Activated CD4-positive, alpha-beta T cell treated with anti-CD3 and anti-CD28 coated beads for 36 hours (primary cell): ENCODE measurements around the gene CTSC. TPM values are rescaled to one million over a fixed set of nuclear protein-coding genes. Genes with fewer than 3 reads are reported as not detected.

Source experiments
- ATAC-seq: fragments of 200-7000 bp; cut with Tn5 transposase; one replicate; pipeline ENCODE4 v1.10.0; 2021; ENCODE audit warnings: mild to moderate bottlenecking, moderate library complexity
- CTCF ChIA-PET: fragments of 350-600 bp; sonication (Branson Sonifier 250); formaldehyde crosslinking; loops from one replicate; lab custom pipeline; 2021; ENCODE audit warnings: antibody characterized with exemption; lab: Charles Lee
- POLR2A ChIA-PET: fragments of 350-600 bp; sonication (Branson Sonifier 250); formaldehyde crosslinking; loops from one replicate; lab custom pipeline; 2021; ENCODE audit warnings: antibody characterized with exemption, inconsistent platforms; lab: Charles Lee
- DNase-seq: peaks from one replicate; pipeline ENCODE4 v3.0.0-alpha.2; 2020
- H3K27ac Mint-ChIP-seq: one replicate; pipeline ENCODE4 v1.8.0; 2021; ENCODE audit warnings: mixed read lengths
- H3K27me3 Mint-ChIP-seq: one replicate; pipeline ENCODE4 v1.8.0; 2021; ENCODE audit warnings: mixed read lengths
- H3K36me3 Mint-ChIP-seq: one replicate; pipeline ENCODE4 v1.8.0; 2021; ENCODE audit warnings: low read depth, mixed read lengths
- H3K4me1 Mint-ChIP-seq: one replicate; pipeline ENCODE4 v1.8.0; 2021; ENCODE audit warnings: mixed read lengths
- H3K4me3 Mint-ChIP-seq: one replicate; pipeline ENCODE4 v1.8.0; 2021; ENCODE audit warnings: mild to moderate bottlenecking, moderate library complexity, mixed read lengths
- H3K9me3 Mint-ChIP-seq: one replicate; pipeline ENCODE4 v1.8.0; 2021; ENCODE audit warnings: low read depth, mixed read lengths
- intact Hi-C, 2 experiments: fragments of 100-400 bp; cut with DNase I in 1 of 2; cut with micrococcal nuclease in 1 of 2; formaldehyde crosslinking; loops; one replicate each; pipeline versions ENCODE4 v1.14.2 to v1.15.1; 2022 to 2024; cut with DNase I, micrococcal nuclease
- total RNA-seq, 2 experiments: library from RNA; stranded (reverse); gene quantifications; one replicate each; pipeline ENCODE4 v1.2.3, GENCODE V29; 2021

CTSC gene
- total RNA-seq, 2 experiments from 2014 or later, result 53.1 to 59.4 TPM

DNA sequence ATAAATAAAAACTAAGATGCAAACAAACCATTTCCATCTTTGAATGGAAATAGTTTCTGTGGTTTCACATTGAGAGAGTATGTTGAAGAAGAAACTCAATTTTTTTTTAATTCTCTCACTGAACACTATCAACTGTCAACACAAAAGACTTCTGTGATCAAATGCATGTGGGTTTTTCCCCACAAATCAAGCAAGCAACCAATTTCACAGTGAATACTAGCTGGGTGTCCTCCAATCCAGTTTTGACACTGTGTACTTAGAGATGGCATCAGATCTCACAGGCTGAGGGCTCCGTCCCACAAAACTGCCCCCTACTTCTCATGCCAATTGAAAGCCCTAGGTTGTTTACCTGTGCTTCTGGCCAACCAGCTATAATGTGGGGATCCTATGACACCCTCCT is 34.5 kb downstream of the CTSC start:
- ATAC-seq (peak; percentile 48), DNase-seq (no peak)
- H3K27me3 Mint-ChIP-seq, result no peaks in the 10 kb centered on the region
- intact Hi-C loops, result loop anchor here in 1 of 2 experiments (5.0 kb wide), 1 partner anchor 126 kb away; the partner anchor contains the start of gene RAB38
- H3K4me3 Mint-ChIP-seq, result no peak overlapping the region
- no peak overlapping the region for H3K27ac Mint-ChIP-seq
- POLR2A ChIA-PET, result no interaction called here
- peaks cover 40% of the 10 kb centered on the region for H3K4me1 Mint-ChIP-seq
- H3K9me3 Mint-ChIP-seq, result no peaks in the 10 kb centered on the region
- CTCF ChIA-PET, result no interaction called here
- H3K36me3 Mint-ChIP-seq, result peaks cover 52% of the 10 kb centered on the region

GRCh38 chr11:88301488-88302140 is 35.9 kb downstream of the CTSC start:
- intact Hi-C loops, result loop anchor here (1.0 to 5.0 kb wide), 3 partner anchors 35 to 124 kb away; partner anchors contain the start of genes CTSC (in 2 of the 2) and RAB38 (in 1 of the 2)
- ChIA-PET CTCF (no interaction called here), POLR2A (no interaction called here)
- ATAC-seq, result peak; percentile 54
- peak overlapping the region; percentile 89 for H3K27ac Mint-ChIP-seq
- H3K36me3 Mint-ChIP-seq, result peaks cover 50% of the 10 kb centered on the region
- no peaks in the 10 kb centered on the region for H3K9me3 Mint-ChIP-seq
- peaks cover 33% of the 10 kb centered on the region for H3K4me1 Mint-ChIP-seq
- no peaks in the 10 kb centered on the region for H3K27me3 Mint-ChIP-seq
- H3K4me3 Mint-ChIP-seq, result no peak overlapping the region
- peak; percentile 16 for DNase-seq

DNA sequence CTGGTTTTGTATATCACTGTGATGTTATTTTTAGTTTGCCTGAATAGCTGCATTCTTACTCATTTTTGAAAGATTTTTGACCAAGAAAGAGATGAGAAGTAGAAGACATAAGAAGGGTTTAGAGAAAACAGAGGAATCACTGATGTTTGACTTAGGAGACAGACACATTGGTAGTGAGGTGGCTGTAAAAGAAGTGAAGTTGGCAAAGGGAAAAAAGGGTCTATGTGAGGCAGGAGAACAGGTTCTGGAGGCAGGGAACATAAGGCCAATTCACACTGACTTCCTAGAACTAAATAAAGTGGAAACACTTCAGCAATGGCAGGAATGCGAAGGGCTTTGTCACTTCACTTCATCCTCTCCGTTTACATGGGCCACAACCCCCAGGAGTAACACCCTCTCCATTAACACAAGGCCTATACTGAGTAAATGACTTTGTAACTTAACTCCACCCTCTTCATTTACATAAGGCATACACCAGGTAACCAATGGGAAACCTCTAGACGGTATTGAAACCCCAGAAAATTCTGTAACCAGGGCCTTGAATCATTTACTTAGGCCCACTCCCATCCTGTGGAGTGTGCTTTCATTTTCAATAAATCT is 36.5 kb downstream of the CTSC start:
- intact Hi-C loops, result loop anchor here (1.0 to 5.0 kb wide), 3 partner anchors 36 to 124 kb away; partner anchors contain the start of genes CTSC (in 2 of the 2) and RAB38 (in 1 of the 2)
- Mint-ChIP-seq H3K4me3 (no peak overlapping the region), H3K27me3 (no peaks in the 10 kb centered on the region), H3K9me3 (no peaks in the 10 kb centered on the region), H3K36me3 (peaks cover 46% of the 10 kb centered on the region), H3K27ac (peak overlapping the region; percentile 89), H3K4me1 (peaks cover 33% of the 10 kb centered on the region)
- peak; percentile 68 for ATAC-seq
- ChIA-PET CTCF (interaction anchor here (1.7 kb wide), 1 partner anchor 15 kb away, joined by 3 read pairs; no protein-coding TSS in a partner anchor), POLR2A (interaction anchor here (0.6 kb wide), 1 partner anchor 36 kb away, joined by 9 read pairs; no protein-coding TSS in a partner anchor)
- DNase-seq, result no peak

DNA sequence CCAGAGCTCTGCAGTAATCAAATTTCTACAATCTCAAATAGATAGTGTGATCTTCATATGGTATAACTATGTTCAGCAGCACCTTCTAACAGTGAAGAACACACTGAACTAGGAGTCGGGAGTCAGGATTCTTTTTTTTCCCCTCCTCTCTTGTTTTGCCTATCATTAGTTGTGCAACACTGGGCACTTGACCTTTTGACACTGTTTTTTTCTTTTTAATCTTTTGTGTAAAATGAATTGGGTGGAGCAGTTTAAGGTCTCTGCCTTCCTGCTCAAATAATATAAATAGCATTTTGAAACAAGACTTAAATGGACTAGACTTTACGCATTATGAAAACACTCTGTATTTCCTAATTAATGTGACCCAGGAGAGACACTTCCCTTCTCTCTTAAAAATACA is 39.7 kb downstream of the CTSC start:
- POLR2A ChIA-PET, result no interaction called here
- CTCF ChIA-PET, result interaction anchor here (0.6 to 2.1 kb wide), 2 partner anchors 13 to 131 kb away, joined by 3 to 6 read pairs; no protein-coding TSS in a partner anchor
- Mint-ChIP-seq H3K36me3 (peaks cover 47% of the 10 kb centered on the region), H3K4me1 (peaks cover 30% of the 10 kb centered on the region), H3K27me3 (no peaks in the 10 kb centered on the region), H3K9me3 (no peaks in the 10 kb centered on the region), H3K4me3 (no peak overlapping the region), H3K27ac (no peak overlapping the region)
- intact Hi-C loops, result no loop called here
- DNase-seq, result no peak
- ATAC-seq, result no peak

- Mint-ChIP-seq H3K4me1 (peaks cover 26% of the 10 kb centered on the region), H3K27ac (no peak overlapping the region), H3K36me3 (peaks cover 47% of the 10 kb centered on the region), H3K4me3 (no peak overlapping the region), H3K9me3 (no peaks in the 10 kb centered on the region), H3K27me3 (no peaks in the 10 kb centered on the region)
- CTCF ChIA-PET, result interaction anchor here (0.6 to 2.1 kb wide), 2 partner anchors 12 to 132 kb away, joined by 3 to 6 read pairs; no protein-coding TSS in a partner anchor
- no peak for DNase-seq
- intact Hi-C loops, result no loop called here
- no peak for ATAC-seq
- POLR2A ChIA-PET, result no interaction called here
Measured at GRCh38 chr11:88297421-88297820, 40.1 kb downstream of the CTSC start.

DNA sequence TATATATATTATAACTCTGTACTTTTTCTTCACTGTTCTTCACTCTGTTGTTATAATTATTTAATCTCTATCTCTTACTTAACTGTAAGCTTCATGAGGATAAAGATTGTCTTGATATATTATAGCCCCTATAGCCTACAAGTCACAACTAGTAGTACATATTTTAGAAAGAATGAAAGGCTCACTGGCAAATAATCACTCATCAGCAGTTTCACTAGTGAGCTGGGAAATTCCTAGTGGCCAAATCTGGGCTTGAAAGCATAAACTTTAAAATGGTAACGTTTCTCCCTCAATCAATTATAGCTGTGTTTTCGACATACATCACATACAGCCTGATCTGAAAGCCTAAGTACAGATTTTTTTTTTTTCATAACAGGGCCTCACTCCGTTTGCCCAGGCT is 42.5 kb downstream of the CTSC start:
- CTCF ChIA-PET, result interaction anchor here (0.8 to 1.4 kb wide), 3 partner anchors 12 to 247 kb away, joined by 3 read pairs; no protein-coding TSS in a partner anchor
- Mint-ChIP-seq H3K27ac (no peak overlapping the region), H3K27me3 (no peaks in the 10 kb centered on the region), H3K36me3 (peaks cover 37% of the 10 kb centered on the region), H3K9me3 (no peaks in the 10 kb centered on the region), H3K4me3 (no peak overlapping the region), H3K4me1 (peaks cover 6% of the 10 kb centered on the region)
- POLR2A ChIA-PET, result no interaction called here
- intact Hi-C loops, result no loop called here
- ATAC-seq (no peak), DNase-seq (no peak)

DNA sequence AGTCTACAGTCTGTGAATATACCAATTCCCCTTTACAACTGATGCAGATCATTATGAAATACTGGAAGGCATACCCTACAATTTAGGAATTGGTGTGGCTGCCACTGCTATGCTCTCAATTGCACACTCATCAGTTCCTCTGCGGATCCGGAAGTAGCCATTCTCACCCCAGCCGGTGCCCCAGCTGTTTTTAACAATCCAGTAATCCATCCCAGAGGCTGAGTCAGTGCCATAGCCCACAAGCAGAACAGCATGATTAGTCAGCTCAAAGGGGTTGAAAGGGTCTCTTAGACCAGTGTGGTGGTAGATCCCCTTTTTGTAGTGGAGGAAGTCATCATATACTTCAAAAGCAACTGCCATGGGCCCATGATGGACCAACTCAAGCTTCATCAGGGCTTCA is 43.6 kb downstream of the CTSC start:
- ChIA-PET POLR2A (no interaction called here), CTCF (interaction anchor here (1.4 kb wide), 1 partner anchor 222 kb away, joined by 3 read pairs; no protein-coding TSS in a partner anchor)
- DNase-seq, result no peak
- Mint-ChIP-seq H3K9me3 (no peaks in the 10 kb centered on the region), H3K36me3 (peaks cover 38% of the 10 kb centered on the region), H3K27me3 (no peaks in the 10 kb centered on the region), H3K4me3 (no peak overlapping the region), H3K27ac (no peak overlapping the region), H3K4me1 (peaks cover 6% of the 10 kb centered on the region)
- intact Hi-C loops, result no loop called here
- no peak for ATAC-seq

DNA sequence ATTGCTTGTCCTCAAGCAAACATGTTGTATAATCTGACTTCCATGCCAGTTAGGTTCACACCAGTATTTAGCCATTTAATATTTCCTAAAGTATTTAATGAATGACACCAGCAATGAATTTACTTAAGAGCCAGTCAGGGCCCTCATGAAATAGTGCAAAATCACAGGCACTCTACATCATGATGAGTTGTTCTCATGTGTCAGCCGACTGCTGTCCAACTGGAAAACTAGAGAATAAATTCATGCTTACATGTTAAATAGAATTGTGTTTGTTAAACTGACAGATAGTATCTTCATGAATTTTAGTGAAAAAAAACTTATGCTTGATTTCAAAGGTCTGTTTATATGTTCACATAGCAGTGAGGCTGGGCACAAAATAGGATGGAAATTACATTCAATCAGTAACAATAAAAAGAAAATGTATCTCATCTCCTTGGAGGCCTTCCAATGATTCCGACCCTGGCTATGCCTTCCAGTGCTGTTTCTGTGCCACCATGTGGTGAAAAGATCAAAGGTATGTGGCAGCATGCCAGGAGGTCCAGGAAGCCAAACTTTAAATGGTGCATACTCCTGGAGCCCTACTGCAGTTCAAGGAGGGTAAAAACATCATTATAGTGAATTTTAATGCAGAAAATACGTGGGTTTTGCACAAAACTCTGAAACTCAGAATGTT is 45.2 kb downstream of the CTSC start:
- H3K4me1 Mint-ChIP-seq, result peaks cover 6% of the 10 kb centered on the region
- no peaks in the 10 kb centered on the region for H3K9me3 Mint-ChIP-seq
- H3K27ac Mint-ChIP-seq, result no peak overlapping the region
- peaks cover 46% of the 10 kb centered on the region for H3K36me3 Mint-ChIP-seq
- H3K27me3 Mint-ChIP-seq, result no peaks in the 10 kb centered on the region
- no peak for DNase-seq
- no peak for ATAC-seq
- H3K4me3 Mint-ChIP-seq, result no peak overlapping the region
- intact Hi-C loops, result no loop called here
- CTCF ChIA-PET, result no interaction called here
- POLR2A ChIA-PET, result no interaction called here

DNA sequence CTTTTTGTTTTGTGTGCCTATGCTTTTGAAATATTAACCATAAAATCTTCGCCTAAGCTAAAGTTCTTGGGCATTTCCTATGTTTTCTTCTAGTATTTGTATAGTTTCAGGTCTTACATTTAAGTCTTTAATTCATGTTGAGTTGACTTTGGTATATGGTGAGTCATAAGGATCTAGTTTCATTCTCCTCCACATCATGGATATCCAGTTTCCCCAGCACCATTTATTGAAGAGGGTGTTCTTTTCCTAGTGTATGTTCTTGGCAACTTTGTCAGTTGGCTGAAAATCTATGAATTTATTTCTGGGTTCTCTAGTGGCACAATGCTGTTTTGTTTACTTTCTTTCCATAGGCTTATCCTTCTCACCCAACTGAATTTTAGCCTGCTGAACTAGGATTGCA is 49.0 kb downstream of the CTSC start:
- Mint-ChIP-seq H3K4me3 (no peak overlapping the region), H3K36me3 (peaks cover 19% of the 10 kb centered on the region), H3K9me3 (no peaks in the 10 kb centered on the region), H3K27me3 (no peaks in the 10 kb centered on the region), H3K27ac (no peak overlapping the region), H3K4me1 (peaks cover 3% of the 10 kb centered on the region)
- no peak for DNase-seq
- ChIA-PET CTCF (interaction anchor here (0.7 kb wide), 1 partner anchor 180 kb away, joined by 3 read pairs; no protein-coding TSS in a partner anchor), POLR2A (no interaction called here)
- intact Hi-C loops, result no loop called here
- ATAC-seq, result no peak

- no peaks in the 10 kb centered on the region for H3K27me3 Mint-ChIP-seq
- no peak overlapping the region for H3K4me3 Mint-ChIP-seq
- peaks cover 22% of the 10 kb centered on the region for H3K36me3 Mint-ChIP-seq
- no peak overlapping the region for H3K27ac Mint-ChIP-seq
- no peak for DNase-seq
- H3K4me1 Mint-ChIP-seq, result no peaks in the 10 kb centered on the region
- intact Hi-C loops, result loop anchor here in 1 of 2 experiments (5.0 kb wide), 1 partner anchor 182 kb away; no protein-coding TSS in a partner anchor
- no peak for ATAC-seq
- H3K9me3 Mint-ChIP-seq, result no peaks in the 10 kb centered on the region
- ChIA-PET CTCF (interaction anchor here (1.7 kb wide), 1 partner anchor 12 kb away, joined by 6 read pairs; no protein-coding TSS in a partner anchor), POLR2A (interaction anchor here (0.7 kb wide), 1 partner anchor 54 kb away, joined by 6 read pairs; no protein-coding TSS in a partner anchor)
Measured at GRCh38 chr11:88284336-88285050, 53.0 kb downstream of the CTSC start.
